A673 (cell line): Measurements from ENCODE around the gene FERMT3. TPM values are rescaled to one million over a fixed set of nuclear protein-coding genes. Genes with fewer than 3 reads are reported as not detected.

Experiments
- BruUV-seq: library from RNA; stranded (reverse); fragments of 400-500 nt; replicated peaks from 2 replicates; lab custom pipeline; 2021; lab: Mats Ljungman, UMichigan
- CTCF ChIA-PET: fragments of 300-600 bp; sonication (Branson Sonifier 250); formaldehyde crosslinking; loops from one replicate; lab custom pipeline; 2022; ENCODE audit warnings: antibody characterized with exemption; lab: Charles Lee
- POLR2A ChIA-PET: fragments of 300-600 bp; sonication (Branson Sonifier 250); formaldehyde crosslinking; loops from one replicate; lab custom pipeline; 2022; ENCODE audit warnings: antibody characterized with exemption; ENCODE audit not compliant: low non-redundant PET; lab: Charles Lee
- DNase-seq: peaks from one replicate; pipeline ENCODE4 v3.0.0-alpha.2; 2015; ENCODE audit warnings: low spot score
- H3K27ac ChIP-seq: fragments of 200-600 bp; sonication (generic); 2 replicates; pipeline ENCODE4 v1.5.1; 2016; ENCODE audit warnings: mixed run types, low read depth, mild to moderate bottlenecking, mixed read lengths, antibody characterized with exemption, low read length; ENCODE audit not compliant: poor library complexity, severe bottlenecking
- H3K27me3 ChIP-seq: fragments of 200-600 bp; sonication (generic); replicated peaks from 2 replicates; pipeline ENCODE4 v1.6.1; 2017; ENCODE audit warnings: mixed run types, low read depth, mild to moderate bottlenecking, mixed read lengths, antibody characterized with exemption, low read length; ENCODE audit not compliant: insufficient read depth, poor library complexity
- H3K36me3 ChIP-seq: fragments of 200-600 bp; sonication (generic); 2 replicates; pipeline ENCODE4 v1.6.1; 2016; ENCODE audit warnings: mixed run types, mild to moderate bottlenecking, mixed read lengths, antibody characterized with exemption, low read length; ENCODE audit not compliant: insufficient read depth, poor library complexity, severe bottlenecking
- H3K4me1 ChIP-seq: fragments of 200-600 bp; sonication (generic); 2 replicates; pipeline ENCODE4 v1.6.1; 2017; ENCODE audit warnings: mixed run types, mild to moderate bottlenecking, mixed read lengths, antibody characterized with exemption, low read length; ENCODE audit not compliant: insufficient read depth, poor library complexity, severe bottlenecking
- H3K4me3 ChIP-seq: fragments of 200-600 bp; sonication (generic); 2 replicates; pipeline ENCODE4 v1.5.1; 2016; ENCODE audit warnings: low read depth, mixed run types, mild to moderate bottlenecking, mixed read lengths, low read length; ENCODE audit not compliant: poor library complexity, severe bottlenecking
- H3K9me3 ChIP-seq: fragments of 200-600 bp; sonication (generic); 2 replicates; pipeline ENCODE4 v1.6.1; 2016; ENCODE audit warnings: mixed run types, low read depth, mild to moderate bottlenecking, mixed read lengths, antibody characterized with exemption, low read length; ENCODE audit not compliant: poor library complexity, severe bottlenecking
- CTCF ChIP-seq: fragments of 300-800, 200-600 bp; sonication (generic); conservative IDR thresholded peaks from 2 replicates; pipeline ENCODE4 v1.5.1; 2017; ENCODE audit warnings: low read depth, mild to moderate bottlenecking, antibody characterized with exemption, low read length, moderate library complexity, mixed read lengths
- EZH2 ChIP-seq: fragments of 200-600 bp; sonication (generic); IDR thresholded peaks from 2 replicates; pipeline ENCODE4 v1.6.1; 2017; ENCODE audit warnings: borderline replicate concordance, low read depth, mild to moderate bottlenecking, mixed read lengths, antibody characterized with exemption, low read length; ENCODE audit not compliant: poor library complexity, severe bottlenecking
- intact Hi-C: fragments of 100-400 bp; cut with micrococcal nuclease; formaldehyde crosslinking; loops from one replicate; pipeline ENCODE4 v1.10.0; 2022; ENCODE audit not compliant: unreplicated experiment
- total RNA-seq: library from RNA; stranded (reverse); gene quantifications from 2 replicates; pipeline ENCODE4 v1.2.3, GENCODE V29; 2021

Gene FERMT3
- total RNA-seq, 1 experiment from 2014 or later, result 99.3 TPM

GRCh38 chr11:64204464-64204989, 2.0 kb upstream of the FERMT3 start:
- no TSS peak for BruUV-seq
- POLR2A ChIA-PET, result interaction anchor here (0.6 to 2.4 kb wide), 3 partner anchors 19 to 211 kb away, joined by 3 to 6 read pairs (median 4); partner anchors contain the start of gene STIP1
- Histone ChIP-seq H3K4me1 (peaks cover 59% of the 10 kb centered on the region), H3K36me3 (peaks cover 59% of the 10 kb centered on the region), H3K27ac (peak overlapping the region; percentile 93), H3K27me3 (no peaks in the 10 kb centered on the region), H3K4me3 (no peak overlapping the region), H3K9me3 (no peaks in the 10 kb centered on the region)
- DNase-seq, result peak; percentile 100
- CTCF ChIA-PET, result interaction anchor here (0.5 to 4.6 kb wide), 23 partner anchors 8 to 484 kb away, joined by 3 to 33 read pairs (median 5); partner anchors contain the start of genes CATSPERZ, PLCB3, PPP1R14B and STIP1
- TF ChIP-seq EZH2 (no peak), CTCF (peak; percentile 98)
- intact Hi-C loops, result loop anchor here (1.0 to 2.0 kb wide), 2 partner anchors 97 to 150 kb away; no protein-coding TSS in a partner anchor

GRCh38 chr11:64207256-64208085, 950 bp downstream of the FERMT3 start:
- CTCF ChIA-PET, result interaction anchor here (0.5 to 4.6 kb wide), 8 partner anchors 20 to 242 kb away, joined by 3 to 33 read pairs (median 5); partner anchors contain the start of genes CATSPERZ, DNAJC4 and ESRRA
- H3K27ac ChIP-seq, result peak overlapping the region; percentile 93
- H3K36me3 ChIP-seq, result peaks cover 37% of the 10 kb centered on the region
- H3K9me3 ChIP-seq, result no peaks in the 10 kb centered on the region
- no peak for TF ChIP-seq EZH2
- TF ChIP-seq CTCF, result no peak
- H3K4me1 ChIP-seq, result peaks cover 63% of the 10 kb centered on the region
- H3K4me3 ChIP-seq, result peak overlapping the region; percentile 40
- intact Hi-C loops, result loop anchor here (5.0 kb wide), 1 partner anchor 40 kb away; the partner anchor contains the start of gene PPP1R14B
- H3K27me3 ChIP-seq, result no peaks in the 10 kb centered on the region
- BruUV-seq, result no TSS peak
- POLR2A ChIA-PET, result interaction anchor here (0.6 to 1.8 kb wide), 2 partner anchors 22 to 89 kb away, joined by 4 to 5 read pairs; partner anchors contain the start of gene STIP1
- peak; percentile 98 for DNase-seq

- POLR2A ChIA-PET, result interaction anchor here (0.6 to 1.8 kb wide), 2 partner anchors 22 to 90 kb away, joined by 4 to 5 read pairs; partner anchors contain the start of gene STIP1
- no peak for TF ChIP-seq EZH2
- Histone ChIP-seq H3K9me3 (no peaks in the 10 kb centered on the region), H3K4me3 (peak overlapping the region; percentile 40), H3K4me1 (peaks cover 63% of the 10 kb centered on the region), H3K27me3 (no peaks in the 10 kb centered on the region), H3K27ac (peak overlapping the region; percentile 93), H3K36me3 (peaks cover 30% of the 10 kb centered on the region)
- CTCF ChIA-PET, result interaction anchor here (0.6 to 4.6 kb wide), 4 partner anchors 22 to 97 kb away, joined by 3 to 33 read pairs (median 8); partner anchors contain the start of genes CATSPERZ, DNAJC4 and ESRRA
- BruUV-seq, result no TSS peak
- no peak for DNase-seq
- intact Hi-C loops, result loop anchor here (5.0 kb wide), 1 partner anchor 39 kb away; the partner anchor contains the start of gene PPP1R14B
Measured at GRCh38 chr11:64208086-64208795, 1.7 kb downstream of the FERMT3 start.
